ENCODE data around the gene SIAH3. TPM values are rescaled to one million over a fixed set of nuclear protein-coding genes. Genes with fewer than 3 reads are reported as not detected.

The SIAH3 gene
- total RNA-seq, 1 experiment from 2014 or later = not detected

DNA sequence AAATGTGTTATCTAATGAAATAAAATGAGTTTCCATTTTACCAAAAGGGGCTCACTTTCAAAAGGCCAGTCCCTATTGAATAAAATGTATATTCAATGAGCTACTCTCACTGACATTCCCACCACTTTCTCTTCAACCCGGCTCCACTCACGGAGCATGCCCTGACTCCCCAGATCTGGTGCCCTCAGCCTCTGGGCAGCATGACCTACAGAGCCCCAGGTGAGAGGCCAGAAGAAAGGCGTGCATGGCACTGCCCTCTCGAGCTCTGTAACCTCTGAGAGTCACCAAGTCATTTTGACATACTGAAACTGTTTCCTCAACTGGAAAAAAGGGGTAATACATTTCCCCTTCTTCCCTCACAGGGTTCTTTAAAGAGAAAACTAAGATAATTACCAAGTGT lies 25.2 kb upstream of the SIAH3 start:
- Histone ChIP-seq H3K4me2 (ENCODE audit: insufficient read depth, insufficient read length, low read length) (no peak overlapping the region), H3K9me3 (ENCODE audit: control insufficient read depth, low read depth, low read length) (no peaks in the 10 kb centered on the region), H2AFZ (ENCODE audit: low read length) (no peak overlapping the region), H3K56ac (ENCODE audit: insufficient read length, low read depth, low read length) (no peak overlapping the region), H3K27ac (ENCODE audit: insufficient read length, low read depth, low read length) (no peak overlapping the region), H2BK5ac (ENCODE audit: insufficient read length, low read length) (no peak overlapping the region), H3K23me2 (ENCODE audit: insufficient read length, low read depth, low read length, poor library complexity, severe bottlenecking) (no peaks in the 10 kb centered on the region), H3K79me2 (ENCODE audit: insufficient read depth, low read length) (no peaks in the 10 kb centered on the region), H4K8ac (replicated peaks; ENCODE audit: insufficient read length, low read depth, low read length) (no peak overlapping the region), H4K5ac (ENCODE audit: insufficient read length, low read depth, low read length) (no peak overlapping the region), H2BK120ac (ENCODE audit: low read depth, low read length, poor library complexity, severe bottlenecking) (no peak overlapping the region), H4K20me1 (ENCODE audit: control insufficient read depth, insufficient read depth, insufficient read length) (no peaks in the 10 kb centered on the region), H2BK12ac (ENCODE audit: insufficient read length, low read depth, low read length) (no peak overlapping the region), H2AK5ac (ENCODE audit: insufficient read length, low read length) (no peak overlapping the region), H2BK15ac (ENCODE audit: low read depth, low read length) (no peak overlapping the region), H3K4me1 (ENCODE audit: insufficient read depth, low read length) (peaks cover 3% of the 10 kb centered on the region), H3K79me1 (ENCODE audit: insufficient read depth, low read depth, low read length, poor library complexity, severe bottlenecking) (no peaks in the 10 kb centered on the region), H3T11ph (ENCODE audit: low read length) (no peak overlapping the region), H3K18ac (ENCODE audit: insufficient read length, low read depth, low read length) (no peak overlapping the region), H3K4ac (ENCODE audit: low read depth, low read length) (no peak overlapping the region), H2BK20ac (ENCODE audit: low read depth, low read length, poor library complexity, severe bottlenecking) (no peak overlapping the region), H4K91ac (ENCODE audit: insufficient read length, low read depth, low read length) (no peak overlapping the region), H3K14ac (ENCODE audit: insufficient read depth, low read length) (no peak overlapping the region), H3K23ac (ENCODE audit: insufficient read length, low read depth, low read length) (no peak overlapping the region), H3K9ac (ENCODE audit: extremely low read depth, insufficient read length, low read length) (no peak overlapping the region), H3K27me3 (ENCODE audit: insufficient read depth, low read length) (no peaks in the 10 kb centered on the region; the same call in 1 of the 2 replicates)
- Mint-ChIP-seq H3K27ac (no peak overlapping the region), H3K9me3 (peaks cover 0 to 6% of the 10 kb centered on the region in 2 experiments; a peak in 1 of 5 replicates), H3K36me3 (ENCODE audit: insufficient read depth in 1 of 3, low read depth in 3 of 3) (no peaks in the 10 kb centered on the region), H3K4me3 (no peak overlapping the region), H3K4me1 (peaks cover 18 to 24% of the 10 kb centered on the region in 2 experiments), H3K27me3 (ENCODE audit: low read depth) (peaks cover 84% of the 10 kb centered on the region)
- TF ChIP-seq, protein P1, sequence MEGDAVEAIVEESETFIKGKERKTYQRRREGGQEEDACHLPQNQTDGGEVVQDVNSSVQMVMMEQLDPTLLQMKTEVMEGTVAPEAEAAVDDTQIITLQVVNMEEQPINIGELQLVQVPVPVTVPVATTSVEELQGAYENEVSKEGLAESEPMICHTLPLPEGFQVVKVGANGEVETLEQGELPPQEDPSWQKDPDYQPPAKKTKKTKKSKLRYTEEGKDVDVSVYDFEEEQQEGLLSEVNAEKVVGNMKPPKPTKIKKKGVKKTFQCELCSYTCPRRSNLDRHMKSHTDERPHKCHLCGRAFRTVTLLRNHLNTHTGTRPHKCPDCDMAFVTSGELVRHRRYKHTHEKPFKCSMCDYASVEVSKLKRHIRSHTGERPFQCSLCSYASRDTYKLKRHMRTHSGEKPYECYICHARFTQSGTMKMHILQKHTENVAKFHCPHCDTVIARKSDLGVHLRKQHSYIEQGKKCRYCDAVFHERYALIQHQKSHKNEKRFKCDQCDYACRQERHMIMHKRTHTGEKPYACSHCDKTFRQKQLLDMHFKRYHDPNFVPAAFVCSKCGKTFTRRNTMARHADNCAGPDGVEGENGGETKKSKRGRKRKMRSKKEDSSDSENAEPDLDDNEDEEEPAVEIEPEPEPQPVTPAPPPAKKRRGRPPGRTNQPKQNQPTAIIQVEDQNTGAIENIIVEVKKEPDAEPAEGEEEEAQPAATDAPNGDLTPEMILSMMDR (conservative IDR thresholded peaks at IDR 0.05) = no peak
- DNase-seq = no peak
- WGBS (ENCODE audit: extremely low coverage, insufficient read length, low lambda C conversion rate) = no CpG with 5 or more reads among the region's 4 CpGs
